NB4 (cell line): Measurements from ENCODE around the gene INPP1.
A peak's percentile ranks its signal among the peaks of the same experiment; 100 is the strongest.
"Not testable (repeated sequence)": the region's sequence is repeated elsewhere in the genome, so short reads cannot be mapped to it uniquely, and the experiment has no call there.

Experiments
- DNase-seq: peaks from one replicate; pipeline ENCODE4 v3.0.0; 2010; ENCODE audit warnings: low read depth
- H3K4me3 ChIP-seq: one replicate; pipeline ENCODE4 v1.5.1; 2011; ENCODE audit warnings: mild to moderate bottlenecking, low read depth, low read length, moderate library complexity
- MYC ChIP-seq: IDR thresholded peaks from 2 replicates; pipeline ENCODE4 v1.6.1; 2011; ENCODE audit warnings: low read depth, low read length
- POLR2A ChIP-seq: IDR thresholded peaks from 2 replicates; pipeline ENCODE4 v1.6.1; 2011; ENCODE audit warnings: mild to moderate bottlenecking; ENCODE audit not compliant: insufficient read length; ENCODE audit errors: extremely low read depth
- TF ChIP-seq, protein P1 (sequence below): IDR thresholded peaks from 2 replicates; pipeline ENCODE4 v1.6.1; 2011; ENCODE audit warnings: low read depth, low read length
- TF ChIP-seq, protein P2 (sequence below): IDR thresholded peaks from one replicate; pipeline ENCODE4 v1.5.1; 2012; ENCODE audit warnings: low read depth, low read length

INPP1 gene

DNA sequence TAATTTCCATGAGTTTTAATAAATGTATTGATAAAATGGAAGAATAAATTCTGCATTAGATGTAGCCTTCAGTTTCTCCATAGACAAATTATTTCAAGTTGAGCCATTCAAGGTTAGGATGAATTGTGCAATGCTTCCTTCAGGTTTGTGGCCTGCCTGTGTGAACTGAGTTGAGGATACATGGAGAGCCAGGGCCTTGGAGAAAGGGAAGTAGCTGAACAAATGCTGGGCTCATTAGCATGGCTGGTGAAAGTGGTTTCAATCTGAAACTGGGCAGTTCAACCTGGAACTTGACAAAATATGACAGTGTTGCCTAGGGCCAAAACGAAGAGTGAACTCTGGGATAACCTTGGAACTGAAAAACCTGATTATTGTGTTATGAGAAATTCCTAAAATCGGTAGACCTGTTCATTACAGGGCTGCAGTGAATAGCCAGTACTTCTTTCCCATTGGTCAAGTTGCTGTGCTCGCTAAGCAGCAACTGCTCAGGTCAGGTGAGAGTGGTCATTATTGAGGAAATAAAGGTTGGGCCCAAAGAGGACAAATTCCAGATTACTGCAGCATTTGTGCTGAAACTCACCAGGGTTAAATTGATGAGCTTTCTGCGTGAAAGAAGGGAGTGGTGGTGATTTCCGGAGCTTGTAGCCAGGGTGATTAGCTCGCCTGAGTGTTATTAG lies 12.7 kb downstream of the INPP1 start:
- no peak overlapping the region for H3K4me3 ChIP-seq
- TF ChIP-seq MYC = no peak
- no peak for TF ChIP-seq POLR2A
- TF ChIP-seq, protein P1, sequence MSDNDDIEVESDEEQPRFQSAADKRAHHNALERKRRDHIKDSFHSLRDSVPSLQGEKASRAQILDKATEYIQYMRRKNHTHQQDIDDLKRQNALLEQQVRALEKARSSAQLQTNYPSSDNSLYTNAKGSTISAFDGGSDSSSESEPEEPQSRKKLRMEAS = no peak
- TF ChIP-seq, protein P2, sequence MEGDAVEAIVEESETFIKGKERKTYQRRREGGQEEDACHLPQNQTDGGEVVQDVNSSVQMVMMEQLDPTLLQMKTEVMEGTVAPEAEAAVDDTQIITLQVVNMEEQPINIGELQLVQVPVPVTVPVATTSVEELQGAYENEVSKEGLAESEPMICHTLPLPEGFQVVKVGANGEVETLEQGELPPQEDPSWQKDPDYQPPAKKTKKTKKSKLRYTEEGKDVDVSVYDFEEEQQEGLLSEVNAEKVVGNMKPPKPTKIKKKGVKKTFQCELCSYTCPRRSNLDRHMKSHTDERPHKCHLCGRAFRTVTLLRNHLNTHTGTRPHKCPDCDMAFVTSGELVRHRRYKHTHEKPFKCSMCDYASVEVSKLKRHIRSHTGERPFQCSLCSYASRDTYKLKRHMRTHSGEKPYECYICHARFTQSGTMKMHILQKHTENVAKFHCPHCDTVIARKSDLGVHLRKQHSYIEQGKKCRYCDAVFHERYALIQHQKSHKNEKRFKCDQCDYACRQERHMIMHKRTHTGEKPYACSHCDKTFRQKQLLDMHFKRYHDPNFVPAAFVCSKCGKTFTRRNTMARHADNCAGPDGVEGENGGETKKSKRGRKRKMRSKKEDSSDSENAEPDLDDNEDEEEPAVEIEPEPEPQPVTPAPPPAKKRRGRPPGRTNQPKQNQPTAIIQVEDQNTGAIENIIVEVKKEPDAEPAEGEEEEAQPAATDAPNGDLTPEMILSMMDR = no peak
- DNase-seq = peak; percentile 68

DNA sequence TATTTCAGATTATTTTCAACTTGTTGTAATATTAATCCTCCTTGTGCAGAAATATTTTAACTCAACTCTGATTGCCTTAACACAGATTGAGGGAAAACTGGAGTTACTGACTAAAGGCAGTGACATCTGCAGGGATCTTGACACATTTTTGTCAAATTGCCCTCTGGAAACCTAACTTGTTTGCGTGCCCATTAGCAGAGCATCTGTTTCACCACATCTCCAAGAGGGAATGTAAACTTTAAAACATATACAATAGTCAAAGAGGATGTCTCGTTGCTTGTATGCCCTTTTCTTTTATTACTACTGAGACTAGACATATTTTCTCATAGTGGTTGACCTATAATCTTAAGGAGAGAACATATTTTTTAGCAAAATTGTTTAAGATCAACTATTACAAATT lies 14.2 kb downstream of the INPP1 start:
- H3K4me3 ChIP-seq = no peak overlapping the region
- DNase-seq = no peak
- TF ChIP-seq MYC = no peak
- no peak for TF ChIP-seq POLR2A
- TF ChIP-seq, protein P1 = no peak
- TF ChIP-seq, protein P2 = no peak

DNA sequence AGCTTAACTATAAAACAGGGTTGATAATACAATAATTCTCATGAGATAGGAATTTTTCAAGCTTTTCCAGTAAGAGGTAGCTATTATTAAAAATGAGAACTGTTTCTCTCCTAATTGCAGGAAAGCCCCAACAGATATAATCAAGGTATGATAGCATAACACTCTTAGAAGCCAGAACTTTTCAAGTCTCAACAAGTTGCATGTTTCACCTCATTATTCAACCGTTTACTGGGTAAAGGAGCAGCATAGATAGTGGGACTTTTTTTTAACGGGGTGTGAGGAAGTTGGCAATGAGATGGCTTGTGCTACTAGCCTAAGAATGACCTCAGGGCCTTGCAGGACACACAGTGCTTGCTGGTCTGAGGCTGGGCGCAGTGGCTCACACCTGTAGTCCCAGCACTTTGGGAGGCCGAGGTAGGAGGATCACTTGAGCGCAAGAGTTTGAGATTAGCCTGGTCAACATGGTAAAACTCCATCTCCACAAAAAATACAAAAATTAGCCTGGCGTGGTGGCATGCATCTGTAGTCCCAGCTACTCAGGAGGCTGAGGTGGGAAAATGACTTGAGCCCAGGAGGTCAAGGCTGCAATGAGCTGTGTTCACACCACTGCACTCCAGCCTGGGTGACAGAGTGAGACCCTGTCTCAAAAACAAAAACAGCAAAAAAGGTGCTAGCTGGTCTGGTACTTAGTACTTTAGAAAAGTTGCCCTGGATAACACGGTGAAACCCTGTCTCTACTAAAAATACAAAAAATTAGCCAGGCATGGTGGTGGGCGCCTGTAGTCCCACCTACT lies 15.5 kb downstream of the INPP1 start:
- H3K4me3 ChIP-seq, DNase-seq: not testable (repeated sequence)

DNA sequence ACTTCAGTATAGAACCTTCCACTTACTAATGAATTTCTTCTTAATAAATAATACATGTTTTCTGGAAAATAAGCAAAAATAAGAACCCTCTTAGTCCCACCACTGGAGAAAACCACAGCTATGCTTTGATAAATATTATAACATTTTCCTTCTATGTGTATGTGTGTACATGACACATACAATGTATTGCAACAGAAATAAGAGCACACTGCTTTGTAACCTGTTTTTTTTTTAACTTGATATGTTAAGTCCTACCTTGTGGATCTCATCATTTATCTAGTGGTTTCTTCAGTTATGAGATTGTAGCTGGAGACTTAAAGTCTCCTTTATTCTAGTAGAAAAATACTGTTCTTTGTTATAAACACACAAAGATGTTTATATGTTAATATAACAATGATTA lies 17.2 kb downstream of the INPP1 start:
- TF ChIP-seq, protein P2 = no peak
- DNase-seq = no peak
- H3K4me3 ChIP-seq = no peak overlapping the region

DNA sequence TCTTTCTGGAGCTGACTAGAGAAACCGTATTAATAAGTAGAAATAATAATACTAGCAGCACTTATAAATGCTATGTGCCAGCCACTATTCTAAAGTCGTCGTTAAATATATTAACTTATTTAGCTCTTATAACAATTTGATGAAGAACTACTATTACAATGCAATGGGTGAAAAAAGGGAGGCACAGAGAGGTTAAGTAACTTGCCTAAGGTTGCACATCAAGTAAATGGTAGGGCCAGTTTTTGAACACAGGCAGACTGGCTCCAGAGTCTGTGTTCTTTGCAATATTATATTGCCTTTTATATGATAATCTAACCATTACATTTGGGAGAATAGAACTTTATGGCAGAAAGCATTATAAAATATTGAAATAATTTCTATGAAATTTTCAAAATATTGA lies 17.6 kb downstream of the INPP1 start:
- H3K4me3 ChIP-seq = no peak overlapping the region
- TF ChIP-seq, protein P2 = no peak
- no peak for TF ChIP-seq POLR2A
- TF ChIP-seq MYC = no peak
- TF ChIP-seq, protein P1 = no peak
- DNase-seq = no peak

DNA sequence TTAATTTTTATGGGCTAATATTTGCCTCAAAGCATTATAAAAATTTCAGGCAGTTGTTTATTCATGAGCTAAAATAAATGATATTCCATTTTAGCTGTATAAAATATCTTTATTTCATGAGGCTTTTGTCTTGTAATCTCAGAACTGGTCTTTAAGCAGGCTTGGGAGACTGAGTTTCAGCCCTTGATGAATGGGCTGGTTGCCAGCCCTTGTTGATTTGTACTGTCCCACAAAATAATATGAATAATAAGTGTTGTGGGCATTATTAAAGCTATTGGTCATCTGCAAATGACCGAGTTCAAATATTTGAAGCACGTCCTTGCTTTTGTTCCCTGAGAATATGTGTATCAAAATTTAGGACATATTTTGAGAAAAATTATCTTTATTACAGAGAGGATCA lies 18.2 kb downstream of the INPP1 start:
- no peak for DNase-seq
- no peak overlapping the region for H3K4me3 ChIP-seq
- no peak for TF ChIP-seq MYC
- TF ChIP-seq, protein P1 = no peak
- no peak for TF ChIP-seq POLR2A
- TF ChIP-seq, protein P2 = no peak
